SK-N-SH (cell line): ENCODE data around the gene LCN2. TPM values are rescaled to one million over a fixed set of nuclear protein-coding genes. Genes with fewer than 3 reads are reported as not detected.

Experiments used
- CTCF ChIA-PET: fragments of 300-600, 350-600 bp; formaldehyde crosslinking; extraction: SDS; loops from one replicate; lab custom pipeline; 2021; lab: Yijun Ruan, JAX
- POLR2A ChIA-PET: fragments of 350-600 bp; sonication (Branson Sonifier 250); formaldehyde crosslinking; extraction: SDS; loops from one replicate; lab custom pipeline; 2020; ENCODE audit warnings: antibody characterized with exemption, inconsistent platforms; lab: Yijun Ruan, JAX
- DNase-seq: peaks from one replicate; pipeline ENCODE4 v3.0.0; 2012
- H2AFZ ChIP-seq: fragments of 200-600 bp; sonication (generic); 2 replicates; pipeline ENCODE4 v1.8.1; 2016; ENCODE audit warnings: antibody characterized with exemption, mild to moderate bottlenecking, low read depth
- H3F3A ChIP-seq: fragments of 200-600 bp; sonication (generic); replicated peaks from 2 replicates; pipeline ENCODE3; 2016; ENCODE audit warnings: antibody characterized with exemption, mild to moderate bottlenecking; ENCODE audit not compliant: insufficient read depth
- H3K27ac ChIP-seq, 2 experiments: fragments of 200-500 bp in 1 of 2; fragments of 200-600 bp in 1 of 2; sonication (Bioruptor generic) in 1 of 2; sonication (generic), shearing (Covaris generic) in 1 of 2; 2 replicates each; pipeline versions ENCODE4 v1.5.1 to v1.6.1; 2014 to 2016; ENCODE audit warnings: low read depth in 2 of 2, inconsistent platforms in 1 of 2, low read length in 1 of 2, mild to moderate bottlenecking in 1 of 2, mixed read lengths in 1 of 2
- H3K27me3 ChIP-seq: fragments of 200-600 bp; sonication (generic), shearing (Covaris generic); 2 replicates; pipeline ENCODE4 v1.6.1; 2016; ENCODE audit warnings: mixed run types; ENCODE audit not compliant: insufficient read depth
- H3K36me3 ChIP-seq, 2 experiments: fragments of 200-500 bp in 1 of 2; fragments of 200-600 bp in 1 of 2; sonication (Bioruptor generic) in 1 of 2; sonication (generic) in 1 of 2; replicated peaks in 1 of 2; 2 replicates each; pipeline versions ENCODE3 to v1.5.1; 2014 to 2016; ENCODE audit warnings: low read length in 1 of 2, mild to moderate bottlenecking in 1 of 2; ENCODE audit not compliant: insufficient read depth in 2 of 2, control insufficient read depth in 1 of 2
- H3K4me1 ChIP-seq, 2 experiments: fragments of 200-500 bp in 1 of 2; fragments of 200-600 bp in 1 of 2; sonication (Bioruptor generic) in 1 of 2; sonication (generic), shearing (Covaris generic) in 1 of 2; 2 replicates each; pipeline versions ENCODE4 v1.5.1 to v1.6.1; 2014 to 2016; ENCODE audit warnings: low read depth in 1 of 2, low read length in 1 of 2, mixed run types in 1 of 2; ENCODE audit not compliant: insufficient read depth in 2 of 2, control insufficient read depth in 1 of 2
- H3K4me2 ChIP-seq: fragments of 200-600 bp; sonication (generic), shearing (Covaris generic); 2 replicates; pipeline ENCODE4 v1.6.1; 2017; ENCODE audit warnings: mixed run types
- H3K4me3 ChIP-seq, 2 experiments: fragments of 200-500 bp in 1 of 2; fragments of 200-600 bp in 1 of 2; sonication (Bioruptor generic) in 1 of 2; sonication (generic), shearing (Covaris generic) in 1 of 2; 2 replicates each; pipeline versions ENCODE4 v1.5.1 to v1.8.1; 2014 to 2016; ENCODE audit warnings: low read depth in 2 of 2, inconsistent platforms in 1 of 2, low read length in 1 of 2, mild to moderate bottlenecking in 1 of 2, mixed read lengths in 1 of 2, moderate library complexity in 1 of 2
- H3K79me2 ChIP-seq: fragments of 200-600 bp; sonication (generic); 2 replicates; pipeline ENCODE4 v1.8.1; 2017; ENCODE audit warnings: mild to moderate bottlenecking; ENCODE audit not compliant: insufficient read depth
- H3K9ac ChIP-seq: fragments of 200-600 bp; sonication (generic); 2 replicates; pipeline ENCODE4 v1.6.1; 2017; ENCODE audit warnings: mixed run types
- H3K9me2 ChIP-seq: fragments of 200-600 bp; sonication (generic); 2 replicates; pipeline ENCODE4 v1.6.1; 2017; ENCODE audit warnings: mixed run types
- H3K9me3 ChIP-seq: fragments of 200-600 bp; sonication (generic); 2 replicates; pipeline ENCODE4 v1.6.1; 2017; ENCODE audit warnings: mixed run types, mild to moderate bottlenecking, moderate library complexity
- H4K20me1 ChIP-seq: fragments of 200-600 bp; sonication (generic); 2 replicates; pipeline ENCODE4 v1.6.1; 2017; ENCODE audit warnings: mild to moderate bottlenecking, mixed run types; ENCODE audit not compliant: insufficient read depth
- CHD2 ChIP-seq: fragments of 150-350 bp; IDR thresholded peaks from 2 replicates; pipeline ENCODE4 v1.6.1; 2018; ENCODE audit warnings: low read length; ENCODE audit not compliant: partially characterized antibody
- ELF1 ChIP-seq: IDR thresholded peaks from 2 replicates; pipeline ENCODE4 v1.4.0; 2012
- EZH2phosphoT487 ChIP-seq: fragments of 200-600 bp; sonication (generic); IDR thresholded peaks from 2 replicates; pipeline ENCODE4 v1.6.1; 2017; ENCODE audit warnings: low read depth, mixed run types, mild to moderate bottlenecking, antibody characterized with exemption, moderate library complexity, borderline replicate concordance
- FOXJ3 ChIP-seq: sonication (generic); formaldehyde crosslinking; IDR thresholded peaks from 2 replicates; pipeline ENCODE4 v1.5.1; 2020; ENCODE audit warnings: mild to moderate bottlenecking, missing genetic modification reagents
- GABPA ChIP-seq: IDR thresholded peaks from 2 replicates; pipeline ENCODE4 v1.4.0; 2012; ENCODE audit warnings: low read depth, mild to moderate bottlenecking
- JUND ChIP-seq: IDR thresholded peaks from 2 replicates; pipeline ENCODE4 v1.4.0; 2012
- MEF2A ChIP-seq: IDR thresholded peaks from 2 replicates; pipeline ENCODE4 v1.4.0; 2012; ENCODE audit warnings: low read depth, borderline replicate concordance
- MXI1 ChIP-seq: IDR thresholded peaks from 2 replicates; pipeline ENCODE4 v1.6.1; 2012; ENCODE audit warnings: mild to moderate bottlenecking, low read depth, low read length, improper control_type of control experiment
- NFIC ChIP-seq: IDR thresholded peaks from 2 replicates; pipeline ENCODE4 v1.4.0; 2012; ENCODE audit warnings: borderline replicate concordance
- NRF1 ChIP-seq: IDR thresholded peaks from 2 replicates; pipeline ENCODE4 v1.6.1; 2012; ENCODE audit warnings: low read depth, mild to moderate bottlenecking, low read length
- POLR2AphosphoS5 ChIP-seq: IDR thresholded peaks from 2 replicates; pipeline ENCODE4 v1.6.1; 2012; ENCODE audit warnings: low read depth, low read length
- RAD21 ChIP-seq: IDR thresholded peaks from 2 replicates; pipeline ENCODE4 v1.6.1; 2012; ENCODE audit warnings: mild to moderate bottlenecking, low read length
- RCOR1 ChIP-seq: fragments of 150-350 bp; IDR thresholded peaks from 2 replicates; pipeline ENCODE4 v1.6.1; 2017; ENCODE audit warnings: antibody characterized with exemption, low read length
- RXRA ChIP-seq: IDR thresholded peaks from 2 replicates; pipeline ENCODE4 v1.4.0; 2012; ENCODE audit warnings: low read depth, mild to moderate bottlenecking, borderline replicate concordance
- SIN3A ChIP-seq: IDR thresholded peaks from 2 replicates; pipeline ENCODE4 v1.6.1; 2012; ENCODE audit warnings: low read depth, mild to moderate bottlenecking, low read length, moderate library complexity, borderline replicate concordance
- TAF1 ChIP-seq: IDR thresholded peaks from 2 replicates; pipeline ENCODE4 v1.6.1; 2012; ENCODE audit warnings: low read depth, mild to moderate bottlenecking, low read length, moderate library complexity, borderline replicate concordance
- TCF12 ChIP-seq: IDR thresholded peaks from 2 replicates; pipeline ENCODE4 v1.4.0; 2012
- WGBS: methylation state at CpG from one replicate; pipeline ENCODE4 v1.1.6; 2017; ENCODE audit warnings: low lambda C conversion rate; 5-methylcytosine and 5-hydroxymethylcytosine counted together
- polyA plus RNA-seq, 3 experiments: library from polyadenylated mRNA; depleted of rRNA; stranded (reverse); fragments of >200 nt; gene quantifications; 2 replicates each; pipeline ENCODE4 v1.2.3, GENCODE V29; 2012
- TF ChIP-seq, protein P1 (sequence below): fragments of 150-350 bp; IDR thresholded peaks from 2 replicates; pipeline ENCODE4 v1.6.1; 2016; ENCODE audit warnings: mild to moderate bottlenecking, low read depth, low read length
- TF ChIP-seq, protein P2 (sequence below): IDR thresholded peaks from 2 replicates; pipeline ENCODE4 v1.4.0; 2012; ENCODE audit warnings: low read depth, borderline replicate concordance
- TF ChIP-seq, protein P3 (sequence below): IDR thresholded peaks from 2 replicates; pipeline ENCODE4; 2012
- TF ChIP-seq, protein P4 (sequence below): fragments of 150-350 bp; IDR thresholded peaks from 2 replicates; pipeline ENCODE4 v1.6.1; 2017; ENCODE audit warnings: antibody characterized with exemption, low read length, low read depth, borderline replicate concordance

LCN2 gene
- polyA plus RNA-seq, 1 of the 3 experiments (the other 2 are of a cell fraction) = not detected

DNA sequence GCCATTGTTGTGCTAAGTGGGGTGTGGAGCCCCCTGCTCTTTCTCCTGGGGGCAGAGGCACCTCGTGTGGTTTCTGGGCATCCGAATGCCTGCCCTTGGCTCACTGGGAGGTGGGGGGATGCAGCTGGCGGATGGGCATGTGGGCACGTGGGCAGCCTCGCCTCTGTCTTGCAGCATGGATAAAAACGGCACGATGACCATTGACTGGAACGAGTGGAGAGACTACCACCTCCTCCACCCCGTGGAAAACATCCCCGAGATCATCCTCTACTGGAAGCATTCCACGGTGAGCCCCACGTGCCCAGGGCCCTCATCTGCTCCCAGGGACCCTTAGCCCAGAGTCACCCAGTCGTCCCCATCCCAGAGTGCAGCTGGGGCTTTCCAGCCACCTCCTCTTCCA lies 47.1 kb upstream of the LCN2 start:
- H3K9ac ChIP-seq = no peak overlapping the region
- peaks cover 12 to 52% of the 10 kb centered on the region in 2 experiments for H3K36me3 ChIP-seq
- WGBS = 88% methylated on average over 1 of the region's 13 CpGs
- no peak overlapping the region for H2AFZ ChIP-seq
- H4K20me1 ChIP-seq = 0 out of 2 replicates have a peak, but pooled peaks cover 5% of the 10 kb centered on the region
- H3F3A ChIP-seq = no peaks in the 10 kb centered on the region
- no peak for DNase-seq
- H3K4me2 ChIP-seq = no peak overlapping the region
- no peaks in the 10 kb centered on the region for H3K27me3 ChIP-seq
- H3K4me1 ChIP-seq = peaks cover 22 to 30% of the 10 kb centered on the region in 2 experiments; a peak in 3 of 4 replicates
- no peak overlapping the region for H3K27ac ChIP-seq
- ChIA-PET CTCF (interaction anchor here (1.5 to 18.8 kb wide), 3 partner anchors 13 to 160 kb away, joined by 5 to 246 read pairs (median 6); no protein-coding TSS in a partner anchor), POLR2A (no interaction called here)
- H3K9me2 ChIP-seq = no peaks in the 10 kb centered on the region
- TF ChIP-seq, protein P1, sequence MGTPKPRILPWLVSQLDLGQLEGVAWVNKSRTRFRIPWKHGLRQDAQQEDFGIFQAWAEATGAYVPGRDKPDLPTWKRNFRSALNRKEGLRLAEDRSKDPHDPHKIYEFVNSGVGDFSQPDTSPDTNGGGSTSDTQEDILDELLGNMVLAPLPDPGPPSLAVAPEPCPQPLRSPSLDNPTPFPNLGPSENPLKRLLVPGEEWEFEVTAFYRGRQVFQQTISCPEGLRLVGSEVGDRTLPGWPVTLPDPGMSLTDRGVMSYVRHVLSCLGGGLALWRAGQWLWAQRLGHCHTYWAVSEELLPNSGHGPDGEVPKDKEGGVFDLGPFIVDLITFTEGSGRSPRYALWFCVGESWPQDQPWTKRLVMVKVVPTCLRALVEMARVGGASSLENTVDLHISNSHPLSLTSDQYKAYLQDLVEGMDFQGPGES = no peak
- TF ChIP-seq JUND (no peak), GABPA (no peak), POLR2AphosphoS5 (no peak), TAF1 (no peak), EZH2phosphoT487 (no peak), ELF1 (no peak), RAD21 (no peak), SIN3A (no peak), MXI1 (no peak), CHD2 (no peak)
- TF ChIP-seq, protein P2, sequence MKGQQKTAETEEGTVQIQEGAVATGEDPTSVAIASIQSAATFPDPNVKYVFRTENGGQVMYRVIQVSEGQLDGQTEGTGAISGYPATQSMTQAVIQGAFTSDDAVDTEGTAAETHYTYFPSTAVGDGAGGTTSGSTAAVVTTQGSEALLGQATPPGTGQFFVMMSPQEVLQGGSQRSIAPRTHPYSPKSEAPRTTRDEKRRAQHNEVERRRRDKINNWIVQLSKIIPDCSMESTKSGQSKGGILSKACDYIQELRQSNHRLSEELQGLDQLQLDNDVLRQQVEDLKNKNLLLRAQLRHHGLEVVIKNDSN = no peak
- TF ChIP-seq, protein P3, sequence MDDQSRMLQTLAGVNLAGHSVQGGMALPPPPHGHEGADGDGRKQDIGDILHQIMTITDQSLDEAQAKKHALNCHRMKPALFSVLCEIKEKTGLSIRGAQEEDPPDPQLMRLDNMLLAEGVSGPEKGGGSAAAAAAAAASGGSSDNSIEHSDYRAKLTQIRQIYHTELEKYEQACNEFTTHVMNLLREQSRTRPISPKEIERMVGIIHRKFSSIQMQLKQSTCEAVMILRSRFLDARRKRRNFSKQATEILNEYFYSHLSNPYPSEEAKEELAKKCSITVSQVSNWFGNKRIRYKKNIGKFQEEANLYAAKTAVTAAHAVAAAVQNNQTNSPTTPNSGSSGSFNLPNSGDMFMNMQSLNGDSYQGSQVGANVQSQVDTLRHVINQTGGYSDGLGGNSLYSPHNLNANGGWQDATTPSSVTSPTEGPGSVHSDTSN = no peak
- H3K4me3 ChIP-seq = no peak overlapping the region
- H3K79me2 ChIP-seq = peaks cover 41% of the 10 kb centered on the region; the same call in 1 of the 2 replicates
- H3K9me3 ChIP-seq = no peaks in the 10 kb centered on the region

DNA sequence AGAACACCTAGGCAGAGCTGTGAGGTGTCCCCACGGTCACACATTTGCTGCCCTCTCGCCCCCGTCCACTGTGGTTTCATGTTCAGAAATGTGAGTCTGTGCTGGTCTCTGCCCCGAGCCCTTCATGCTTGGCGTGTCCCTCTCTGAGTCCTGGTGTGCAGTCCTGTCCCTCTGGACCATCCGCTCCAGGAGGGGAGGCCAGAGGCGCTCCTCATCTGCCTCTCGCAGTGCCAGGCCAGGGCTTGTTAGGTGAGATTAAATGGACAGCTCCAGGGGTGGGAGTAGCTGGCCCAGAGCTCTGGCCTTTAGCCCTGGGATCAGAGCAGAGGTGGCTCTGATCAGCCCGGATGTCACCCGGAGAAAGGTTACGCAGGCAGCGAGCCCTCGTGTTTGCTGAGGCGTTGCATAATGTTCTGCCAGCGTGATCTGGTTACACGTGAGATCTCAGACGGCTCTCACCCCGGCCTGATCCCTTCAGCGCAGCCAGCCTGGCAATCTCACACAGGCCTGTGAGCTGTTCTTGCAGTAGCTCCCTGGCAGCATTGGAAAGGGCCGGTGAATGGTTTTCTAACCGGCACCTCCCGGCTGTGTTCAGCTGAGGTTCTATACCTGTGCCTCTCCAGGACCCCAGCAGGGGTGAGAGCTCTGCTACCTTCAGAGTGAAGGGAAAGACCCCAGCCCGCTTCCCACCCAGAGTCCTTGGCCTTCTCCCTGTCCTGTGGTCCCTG lies 46.2 kb upstream of the LCN2 start:
- Histone ChIP-seq H3F3A (no peaks in the 10 kb centered on the region), H2AFZ (no peak overlapping the region), H3K27ac (no peak overlapping the region; a peak in 1 of 4 replicates), H3K4me3 (no peak overlapping the region), H3K9me2 (no peaks in the 10 kb centered on the region), H3K4me1 (peaks cover 15 to 25% of the 10 kb centered on the region in 2 experiments; a peak in 3 of 4 replicates), H3K36me3 (peaks cover 17 to 61% of the 10 kb centered on the region in 2 experiments), H4K20me1 (0 out of 2 replicates have a peak, but pooled peaks cover 5% of the 10 kb centered on the region), H3K4me2 (no peak overlapping the region), H3K9ac (no peak overlapping the region), H3K27me3 (no peaks in the 10 kb centered on the region), H3K9me3 (no peaks in the 10 kb centered on the region), H3K79me2 (peaks cover 32% of the 10 kb centered on the region; the same call in 1 of the 2 replicates)
- CTCF ChIA-PET = interaction anchor here (0.6 to 18.8 kb wide), 6 partner anchors 9 to 161 kb away, joined by 3 to 246 read pairs (median 4); no protein-coding TSS in a partner anchor
- DNase-seq = no peak
- 93% methylated on average over 20 of the region's 23 CpGs for whole genome bisulfite sequencing
- POLR2A ChIA-PET = no interaction called here
- TF ChIP-seq POLR2AphosphoS5 (no peak), TCF12 (no peak), SIN3A (no peak), MXI1 (no peak), TAF1 (no peak), FOXJ3 (CRISPR knock-in tag) (no peak), NRF1 (no peak), RXRA (no peak), MEF2A (no peak), RCOR1 (no peak), RAD21 (no peak), NFIC (no peak), GABPA (no peak)
- TF ChIP-seq, protein P4, sequence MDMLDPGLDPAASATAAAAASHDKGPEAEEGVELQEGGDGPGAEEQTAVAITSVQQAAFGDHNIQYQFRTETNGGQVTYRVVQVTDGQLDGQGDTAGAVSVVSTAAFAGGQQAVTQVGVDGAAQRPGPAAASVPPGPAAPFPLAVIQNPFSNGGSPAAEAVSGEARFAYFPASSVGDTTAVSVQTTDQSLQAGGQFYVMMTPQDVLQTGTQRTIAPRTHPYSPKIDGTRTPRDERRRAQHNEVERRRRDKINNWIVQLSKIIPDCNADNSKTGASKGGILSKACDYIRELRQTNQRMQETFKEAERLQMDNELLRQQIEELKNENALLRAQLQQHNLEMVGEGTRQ = no peak
